Epidermal melanocyte (primary cell): ENCODE measurements around the gene SOX21.

Source experiments
- DNase-seq: peaks from one replicate; pipeline ENCODE4 v3.0.0; 2011; ENCODE audit warnings: low spot score; ENCODE audit not compliant: insufficient read length

The SOX21 gene

GRCh38 chr13:94679614-94680013 is 32.7 kb downstream of the SOX21 start:
- DNase-seq = no peak

DNA sequence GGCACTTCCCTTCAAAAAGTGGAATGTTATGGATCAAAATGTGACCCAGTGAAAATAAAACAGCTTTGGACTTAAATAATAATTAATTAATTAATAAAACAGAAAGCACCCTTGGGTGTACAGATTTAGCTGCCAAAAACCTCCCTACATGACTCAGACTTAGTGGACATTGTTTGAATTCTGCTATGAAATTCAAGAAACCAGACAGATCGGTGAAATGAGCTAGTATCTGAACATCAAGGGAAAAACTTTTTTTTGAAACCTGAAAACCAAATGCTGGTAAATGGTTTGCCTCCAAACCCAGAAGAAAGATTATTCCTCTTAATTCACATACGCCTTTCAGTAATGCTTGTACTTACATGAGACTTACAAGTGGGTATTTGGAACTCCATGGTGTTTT is 33.5 kb downstream of the SOX21 start:
- no peak for DNase-seq

- DNase-seq = no peak
Observed at GRCh38 chr13:94677799-94678198, 34.5 kb downstream of the SOX21 start.

DNA sequence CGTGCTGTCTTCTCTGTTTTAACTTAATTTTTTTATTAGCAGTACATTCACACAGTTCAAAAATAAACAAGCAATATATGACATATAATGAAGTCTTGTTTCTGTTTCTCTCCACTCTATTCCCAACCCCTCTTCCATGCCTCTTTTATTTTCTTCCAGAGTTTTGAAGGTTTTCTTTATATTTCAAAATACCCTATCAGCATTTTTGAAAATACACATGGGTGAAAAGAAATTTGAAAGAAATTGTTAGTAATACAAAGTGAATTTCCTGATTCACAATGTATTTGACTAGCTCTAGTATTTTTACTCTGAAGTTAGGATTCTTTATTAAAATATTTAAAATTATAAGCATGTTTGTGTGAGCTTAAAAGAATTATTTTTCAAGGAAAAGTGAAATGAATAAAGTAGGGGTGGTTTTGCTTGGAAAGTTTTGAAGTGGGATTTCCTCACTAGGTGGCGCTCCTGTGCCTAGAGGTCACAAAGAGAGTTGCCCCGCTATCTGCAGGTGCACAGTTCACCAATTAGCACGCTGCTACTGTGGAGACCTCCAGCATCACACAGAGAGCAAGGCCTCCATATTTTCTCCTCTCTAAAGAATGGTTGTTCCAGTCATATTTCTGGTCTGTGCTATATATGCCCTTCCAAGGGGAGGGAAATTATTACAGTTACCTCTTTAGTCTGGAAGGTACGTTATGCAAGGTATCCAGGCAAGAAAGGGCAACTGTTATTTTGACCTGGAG is 37.6 kb downstream of the SOX21 start:
- DNase-seq = no peak

DNA sequence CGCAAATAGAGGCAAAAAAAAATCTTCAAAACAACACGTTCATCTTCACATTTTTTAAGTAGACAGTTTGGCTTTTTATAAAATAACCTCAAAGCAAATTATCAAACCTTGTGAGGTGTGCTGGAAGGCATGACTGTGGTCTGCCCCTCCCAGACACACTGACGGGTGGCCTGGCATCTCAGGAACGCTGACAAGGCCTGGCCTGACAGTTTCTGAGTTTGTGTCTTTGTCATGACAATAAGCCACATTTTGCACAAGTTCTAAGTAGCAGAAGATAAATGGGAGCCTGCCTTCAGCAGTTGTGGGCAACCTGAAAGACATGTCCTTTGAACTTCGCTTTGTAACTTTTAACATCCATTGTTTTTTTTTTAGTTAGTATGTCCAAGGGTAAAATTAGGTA is 38.5 kb downstream of the SOX21 start:
- no peak for DNase-seq

DNA sequence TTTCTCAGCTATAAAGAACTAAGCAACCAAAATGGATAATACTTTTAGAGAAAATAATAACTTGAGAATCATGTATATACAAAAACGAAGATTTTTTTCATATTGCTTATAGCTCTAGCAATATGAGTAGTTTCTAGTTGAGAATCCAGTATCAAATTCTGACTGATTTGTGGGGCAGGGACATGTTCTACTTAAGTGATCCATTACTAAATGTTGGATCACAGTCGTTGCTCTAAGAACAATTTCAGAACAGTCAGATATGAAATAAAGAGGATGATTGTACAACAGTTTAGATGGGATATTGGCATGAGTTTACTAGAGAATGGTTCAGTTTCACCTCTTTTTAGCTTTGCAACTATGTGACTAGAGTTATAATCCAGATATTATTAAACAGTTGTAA is 39.9 kb downstream of the SOX21 start:
- DNase-seq = no peak

GRCh38 chr13:94667190-94667589 is 45.2 kb downstream of the SOX21 start:
- no peak for DNase-seq

GRCh38 chr13:94666065-94666464 is 46.3 kb downstream of the SOX21 start:
- no peak for DNase-seq

- DNase-seq = no peak
Observed at GRCh38 chr13:94664889-94665288, 47.5 kb downstream of the SOX21 start.

DNA sequence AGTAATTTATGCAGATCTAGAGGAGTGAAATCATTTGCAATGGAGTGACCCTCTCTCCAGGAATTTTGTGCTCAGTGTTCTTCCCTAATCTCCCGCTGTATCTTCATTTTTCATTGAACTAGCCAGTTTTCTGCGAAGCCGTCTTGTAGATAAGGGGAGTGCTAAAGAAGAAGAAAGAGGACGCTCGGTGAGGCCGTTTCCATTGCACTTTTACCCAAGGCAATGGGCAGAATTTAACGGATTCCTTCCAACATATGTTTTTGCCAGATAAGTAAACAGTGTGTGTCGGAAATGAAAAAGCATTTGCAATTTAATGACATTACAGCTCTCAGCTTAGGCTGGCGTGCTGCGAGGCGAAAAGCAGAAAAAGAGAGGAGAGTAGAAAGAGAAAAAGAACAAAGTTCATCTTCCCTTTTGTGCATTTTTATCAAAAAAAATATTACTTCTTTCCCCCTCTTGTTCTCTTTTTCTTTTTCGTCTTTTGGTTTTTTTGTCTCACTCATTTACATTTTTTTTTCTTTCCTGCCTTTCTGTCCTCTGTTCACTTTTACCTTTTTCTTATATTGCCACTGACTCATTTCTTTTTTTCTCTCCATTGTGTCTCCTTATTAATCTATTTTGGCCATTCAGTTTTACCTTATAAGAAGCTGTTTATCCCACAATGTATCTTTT is 49.9 kb downstream of the SOX21 start:
- DNase-seq = no peak

- no peak for DNase-seq
Observed at GRCh38 chr13:94661406-94661805, 50.9 kb downstream of the SOX21 start.

GRCh38 chr13:94660695-94661326 is 51.5 kb downstream of the SOX21 start:
- no peak for DNase-seq
